Esophagus squamous epithelium (tissue), 5 donors: ENCODE measurements around the gene OSTF1. TPM values are rescaled to one million over a fixed set of nuclear protein-coding genes. Genes with fewer than 3 reads are reported as not detected.

Source experiments
- DNase-seq: peaks from one replicate; lab custom pipeline; 2025; lab: John Stamatoyannopoulos, UW
- H3K27ac ChIP-seq, 4 donors: fragments of 200-600 bp; sonication (generic); one replicate each; pipeline ENCODE4 v1.5.1; 2016 to 2019; ENCODE audit warnings: mild to moderate bottlenecking in 1 of 4
- H3K27me3 ChIP-seq, 4 donors: fragments of 200-600 bp; sonication (generic); 1 replicate in 3 of 4; 2 replicates in 1 of 4; pipeline versions ENCODE4 v1.5.1 to v1.6.0; 2017 to 2021; ENCODE audit warnings: antibody characterized with exemption in 1 of 4
- H3K36me3 ChIP-seq, 3 donors: fragments of 200-600 bp; sonication (generic); one replicate each; pipeline ENCODE4 v1.5.1; 2016 to 2019
- H3K4me1 ChIP-seq, 3 donors: fragments of 200-600 bp; sonication (generic); one replicate each; pipeline ENCODE4 v1.5.1; 2017 to 2019
- H3K4me3 ChIP-seq, 4 donors: fragments of 200-600 bp; sonication (generic); 1 replicate in 3 of 4; 2 replicates in 1 of 4; pipeline ENCODE4 v1.5.1; 2016 to 2019; ENCODE audit warnings: mild to moderate bottlenecking in 2 of 4, moderate library complexity in 1 of 4
- H3K9me3 ChIP-seq, 3 donors: fragments of 200-600 bp; sonication (generic); one replicate each; pipeline ENCODE4 v1.5.1; 2016 to 2019
- CTCF ChIP-seq, 6 experiments: fragments of 450-650 bp in 4 of 6; fragments of 200-600 bp in 2 of 6; sonication (generic) in 2 of 6; IDR thresholded peaks; one replicate each; pipeline ENCODE4 v1.5.1; 2016 to 2019; ENCODE audit warnings: antibody characterized with exemption in 6 of 6, mild to moderate bottlenecking in 4 of 6, moderate library complexity in 4 of 6
- POLR2A ChIP-seq, 4 donors: fragments of 450-650 bp; IDR thresholded peaks; one replicate each; pipeline ENCODE4 v1.6.1; 2017; ENCODE audit warnings: antibody characterized with exemption in 4 of 4, mild to moderate bottlenecking in 4 of 4, moderate library complexity in 3 of 4
- WGBS, 2 donors: methylation state at CpG; one replicate each; pipeline ENCODE4 v1.1.5; 2018; 5-methylcytosine and 5-hydroxymethylcytosine counted together
- intact Hi-C: fragments of 100-400 bp; cut with DNase I; formaldehyde crosslinking; loops from one replicate; pipeline ENCODE4 v1.15.0; 2022
- total RNA-seq, 4 donors: library from RNA; depleted of rRNA; stranded (reverse); fragments of >200 nt; gene quantifications; one replicate each; pipeline ENCODE4 v1.1.0, GENCODE V29; 2016
- donor health status: DM: yes; HTN: yes; CAD: no.

The OSTF1 gene
- total RNA-seq, 4 donors from 2014 or later: 70.1 to 100 (median 86.0) TPM

GRCh38 chr9:75163764-75164163 is 75.5 kb downstream of the OSTF1 start:
- H3K9me3 ChIP-seq: no peaks in the 10 kb centered on the region

GRCh38 chr9:75164573-75164972 is 76.3 kb downstream of the OSTF1 start:
- H3K36me3 ChIP-seq: peaks cover 0 to 69% (median 0%) of the 10 kb centered on the region in 3 donors
- no peak for DNase-seq
- H3K4me1 ChIP-seq: peaks cover 0 to 2% (median 0%) of the 10 kb centered on the region in 3 donors
- H3K4me3 ChIP-seq: no peak overlapping the region
- TF ChIP-seq CTCF (IDR thresholded peaks at IDR 0.05) (no peak), POLR2A (IDR thresholded peaks at IDR 0.05) (no peak)
- H3K27ac ChIP-seq: no peak overlapping the region
- H3K9me3 ChIP-seq: no peaks in the 10 kb centered on the region
- intact Hi-C loops: no loop called here
- no peaks in the 10 kb centered on the region for H3K27me3 ChIP-seq

More at GRCh38 chr9:75163764-75164163, 75.5 kb downstream of the OSTF1 start:
- TF ChIP-seq CTCF (IDR thresholded peaks at IDR 0.05): no peak
- TF ChIP-seq POLR2A (IDR thresholded peaks at IDR 0.05): no peak
- Histone ChIP-seq H3K4me3 (no peak overlapping the region), H3K36me3 (peaks cover 0 to 72% (median 0%) of the 10 kb centered on the region in 3 donors), H3K27ac (no peak overlapping the region), H3K27me3 (no peaks in the 10 kb centered on the region), H3K4me1 (no peaks in the 10 kb centered on the region)
- intact Hi-C loops: no loop called here
- 92 to 100% methylated on average over 5 of the region's 5 CpGs for WGBS, 2 donors
- DNase-seq: no peak

GRCh38 chr9:75167281-75167680 is 79.0 kb downstream of the OSTF1 start:
- 85 to 86% methylated on average over 1 of the region's 1 CpG for WGBS, 2 donors
- H3K27ac ChIP-seq: no peak overlapping the region

GRCh38 chr9:75168270-75169178 is 80.2 kb downstream of the OSTF1 start:
- H3K27ac ChIP-seq: peak overlapping the region in 1 of 4 donors; percentile 19
- 37 to 50% methylated on average over 2 of the region's 2 CpGs for WGBS, 2 donors
- peaks cover 0 to 75% (median 0%) of the 10 kb centered on the region in 3 donors for H3K36me3 ChIP-seq
- no peaks in the 10 kb centered on the region for H3K27me3 ChIP-seq
- no peak for DNase-seq
- no peak overlapping the region for H3K4me3 ChIP-seq
- no peak for TF ChIP-seq CTCF (IDR thresholded peaks at IDR 0.05)
- TF ChIP-seq POLR2A (IDR thresholded peaks at IDR 0.05): no peak
- H3K9me3 ChIP-seq: no peaks in the 10 kb centered on the region
- intact Hi-C loops: no loop called here
- peaks cover 0 to 8% (median 0%) of the 10 kb centered on the region in 3 donors for H3K4me1 ChIP-seq

More at GRCh38 chr9:75167281-75167680, 79.0 kb downstream of the OSTF1 start:
- TF ChIP-seq CTCF (IDR thresholded peaks at IDR 0.05): no peak
- no peak for TF ChIP-seq POLR2A (IDR thresholded peaks at IDR 0.05)
- Histone ChIP-seq H3K9me3 (no peaks in the 10 kb centered on the region), H3K36me3 (peaks cover 0 to 83% (median 0%) of the 10 kb centered on the region in 3 donors), H3K4me3 (no peak overlapping the region), H3K4me1 (peaks cover 0 to 8% (median 0%) of the 10 kb centered on the region in 3 donors), H3K27me3 (no peaks in the 10 kb centered on the region)
- DNase-seq: no peak
- intact Hi-C loops: no loop called here

- Histone ChIP-seq H3K4me1 (peaks cover 0 to 8% (median 0%) of the 10 kb centered on the region in 3 donors), H3K36me3 (peaks cover 0 to 64% (median 0%) of the 10 kb centered on the region in 3 donors), H3K27me3 (no peaks in the 10 kb centered on the region), H3K27ac (peak overlapping the region in 2 of 4 donors; percentile 19 to 23), H3K4me3 (no peak overlapping the region), H3K9me3 (no peaks in the 10 kb centered on the region)
- intact Hi-C loops: no loop called here
- 40 to 63% methylated on average over 4 of the region's 4 CpGs for WGBS, 2 donors
- no peak for DNase-seq
- TF ChIP-seq CTCF (IDR thresholded peaks at IDR 0.05): no peak
- TF ChIP-seq POLR2A (IDR thresholded peaks at IDR 0.05): no peak
These were observed 81.3 kb downstream of the OSTF1 start for GRCh38 chr9:75169623-75170022.
